NCI-H1048 (cell line): ENCODE data around the gene PTPRCAP.

Experiments
- DNase-seq: peaks from one replicate; lab custom pipeline; 2025; lab: John Stamatoyannopoulos, UW

Gene PTPRCAP

GRCh38 chr11:67423891-67424613 is 13.4 kb downstream of the PTPRCAP start:
- no peak for DNase-seq

GRCh38 chr11:67423466-67423865 is 14.0 kb downstream of the PTPRCAP start:
- DNase-seq, result no peak

GRCh38 chr11:67422891-67423290 is 14.6 kb downstream of the PTPRCAP start:
- no peak for DNase-seq

- DNase-seq, result no peak
These were observed 16.0 kb downstream of the PTPRCAP start for GRCh38 chr11:67421430-67422031.

GRCh38 chr11:67420646-67421429 is 16.6 kb downstream of the PTPRCAP start:
- peak; percentile 78 for DNase-seq

GRCh38 chr11:67420147-67420645 is 17.3 kb downstream of the PTPRCAP start:
- DNase-seq, result no peak

GRCh38 chr11:67419325-67420049 is 18.0 kb downstream of the PTPRCAP start:
- DNase-seq, result no peak

- DNase-seq, result no peak
These were observed 18.8 kb downstream of the PTPRCAP start for GRCh38 chr11:67418476-67419281.

GRCh38 chr11:67417425-67417824 is 20.1 kb downstream of the PTPRCAP start:
- DNase-seq, result no peak

GRCh38 chr11:67416416-67417335 is 20.8 kb downstream of the PTPRCAP start:
- no peak for DNase-seq

- DNase-seq, result no peak
These were observed 21.8 kb downstream of the PTPRCAP start, which contains the start of gene CARNS1 for GRCh38 chr11:67415501-67416304. Gene CARNS1, plus strand, starts transcription at chr11:67415678. Its CDS starts 522 bp downstream, at chr11:67416200.

- no peak for DNase-seq
These were observed 24.1 kb downstream of the PTPRCAP start for GRCh38 chr11:67413266-67413849.

GRCh38 chr11:67412495-67413179 is 24.8 kb downstream of the PTPRCAP start:
- DNase-seq, result no peak

- no peak for DNase-seq
These were observed 25.7 kb downstream of the PTPRCAP start for GRCh38 chr11:67411785-67412152.

- DNase-seq, result no peak
These were observed 26.3 kb downstream of the PTPRCAP start for GRCh38 chr11:67410984-67411784.

GRCh38 chr11:67410369-67410831 is 27.1 kb downstream of the PTPRCAP start:
- no peak for DNase-seq

- DNase-seq, result no peak
These were observed 27.6 kb downstream of the PTPRCAP start for GRCh38 chr11:67409781-67410368.
